Measurements from ENCODE around the gene KATNB1. TPM values are rescaled to one million over a fixed set of nuclear protein-coding genes. Genes with fewer than 3 reads are reported as not detected.

KATNB1 gene
- total RNA-seq, 2 donors from 2014 or later, result 9.0 to 16.2 TPM

- Histone ChIP-seq H3K9me3 (no peaks in the 10 kb centered on the region), H3K27me3 (replicated peaks; ENCODE audit: insufficient read depth) (no peaks in the 10 kb centered on the region), H3K36me3 (no peaks in the 10 kb centered on the region), H3K4me3 (no peak overlapping the region), H3K4me1 (ENCODE audit: control insufficient read depth in 1 of 2, low read depth in 2 of 2) (no peaks in the 10 kb centered on the region), H3K27ac (no peak overlapping the region)
- TF ChIP-seq CTCF (IDR thresholded peaks at IDR 0.05), result no peak
- no peak for ATAC-seq (ENCODE audit: insufficient number of reproducible peaks, low FRiP score, low read depth)
- DNase-seq (ENCODE audit: low spot score), result no peak
Measured at GRCh38 chr16:57722651-57723050, 12.9 kb upstream of the KATNB1 start.

GRCh38 chr16:57723170-57723569, 12.4 kb upstream of the KATNB1 start:
- TF ChIP-seq CTCF (IDR thresholded peaks at IDR 0.05), result no peak
- H3K36me3 ChIP-seq, result no peaks in the 10 kb centered on the region
- no peaks in the 10 kb centered on the region for H3K27me3 ChIP-seq (replicated peaks; ENCODE audit: insufficient read depth)
- no peaks in the 10 kb centered on the region for H3K9me3 ChIP-seq
- no peak for ATAC-seq (ENCODE audit: insufficient number of reproducible peaks, low FRiP score, low read depth)
- H3K4me3 ChIP-seq, result no peak overlapping the region
- H3K4me1 ChIP-seq (ENCODE audit: control insufficient read depth in 1 of 2, low read depth in 2 of 2), result no peaks in the 10 kb centered on the region
- DNase-seq (ENCODE audit: low spot score), result no peak
- no peak overlapping the region for H3K27ac ChIP-seq

GRCh38 chr16:57724531-57724930, 11.0 kb upstream of the KATNB1 start:
- Histone ChIP-seq H3K36me3 (no peaks in the 10 kb centered on the region), H3K27ac (no peak overlapping the region), H3K4me1 (ENCODE audit: control insufficient read depth in 1 of 2, low read depth in 2 of 2) (no peaks in the 10 kb centered on the region), H3K27me3 (replicated peaks; ENCODE audit: insufficient read depth) (no peaks in the 10 kb centered on the region), H3K4me3 (no peak overlapping the region), H3K9me3 (no peaks in the 10 kb centered on the region)
- DNase-seq (ENCODE audit: low spot score) (no peak), ATAC-seq (ENCODE audit: insufficient number of reproducible peaks, low FRiP score, low read depth) (no peak)
- TF ChIP-seq CTCF (IDR thresholded peaks at IDR 0.05), result no peak

- no peak for TF ChIP-seq CTCF (IDR thresholded peaks at IDR 0.05)
- no peaks in the 10 kb centered on the region for H3K36me3 ChIP-seq
- DNase-seq (ENCODE audit: low spot score), result no peak
- no peak overlapping the region for H3K27ac ChIP-seq
- no peak overlapping the region for H3K4me3 ChIP-seq
- H3K9me3 ChIP-seq, result no peaks in the 10 kb centered on the region
- no peak for ATAC-seq (ENCODE audit: insufficient number of reproducible peaks, low FRiP score, low read depth)
- no peaks in the 10 kb centered on the region for H3K4me1 ChIP-seq (ENCODE audit: control insufficient read depth in 1 of 2, low read depth in 2 of 2)
- H3K27me3 ChIP-seq (replicated peaks; ENCODE audit: insufficient read depth), result no peaks in the 10 kb centered on the region
Measured at GRCh38 chr16:57725151-57725550, 10.4 kb upstream of the KATNB1 start.

GRCh38 chr16:57725554-57725953, 10.0 kb upstream of the KATNB1 start:
- DNase-seq (ENCODE audit: low spot score) (no peak), ATAC-seq (ENCODE audit: insufficient number of reproducible peaks, low FRiP score, low read depth) (no peak)
- Histone ChIP-seq H3K4me1 (ENCODE audit: control insufficient read depth in 1 of 2, low read depth in 2 of 2) (no peaks in the 10 kb centered on the region), H3K4me3 (no peak overlapping the region), H3K9me3 (no peaks in the 10 kb centered on the region), H3K27me3 (replicated peaks; ENCODE audit: insufficient read depth) (no peaks in the 10 kb centered on the region), H3K27ac (no peak overlapping the region), H3K36me3 (no peaks in the 10 kb centered on the region)
- no peak for TF ChIP-seq CTCF (IDR thresholded peaks at IDR 0.05)
